Stimulated activated CD4-positive, alpha-beta T cell treated with anti-CD3 and anti-CD28 coated beads, Interleukin-2, amount 100 ng/mL, for 48 hours (primary cell): ENCODE measurements around the gene DYNAP.

ENCODE experiments used
- DNase-seq, 2 donors: peaks; one replicate each; pipeline ENCODE4 v3.0.0-alpha.2; 2020

The DYNAP gene

GRCh38 chr18:54590945-54591344, at the start of gene DYNAP:
Gene DYNAP, plus strand, starts transcription at chr18:54591245. Its CDS starts 38 bp downstream, at chr18:54591283.
- no peak for DNase-seq

GRCh38 chr18:54551590-54551989, 39.5 kb upstream of the DYNAP start:
- DNase-seq = no peak

- DNase-seq = no peak
Observed at GRCh38 chr18:54555286-54555685, 35.8 kb upstream of the DYNAP start.

- DNase-seq = no peak
Observed at GRCh38 chr18:54555996-54556395, 35.0 kb upstream of the DYNAP start.

GRCh38 chr18:54557958-54558357, 33.1 kb upstream of the DYNAP start:
- no peak for DNase-seq

- peak in 1 of 2 donors; percentile 4 for DNase-seq
Observed at GRCh38 chr18:54558609-54559585, 32.1 kb upstream of the DYNAP start.

GRCh38 chr18:54561706-54562267, 29.3 kb upstream of the DYNAP start:
- DNase-seq = no peak

GRCh38 chr18:54580202-54580729, 10.8 kb upstream of the DYNAP start:
- DNase-seq = no peak

GRCh38 chr18:54584065-54584464, 7.0 kb upstream of the DYNAP start:
- DNase-seq = no peak

- DNase-seq = no peak
Observed at GRCh38 chr18:54585743-54586142, 5.3 kb upstream of the DYNAP start.

GRCh38 chr18:54604211-54604610, 13.2 kb downstream of the DYNAP start:
- DNase-seq = no peak

- DNase-seq = no peak
Observed at GRCh38 chr18:54606835-54607212, 15.8 kb downstream of the DYNAP start.

GRCh38 chr18:54607213-54608027, 16.4 kb downstream of the DYNAP start:
- no peak for DNase-seq

- DNase-seq = no peak
Observed at GRCh38 chr18:54608028-54608642, 17.1 kb downstream of the DYNAP start.

- no peak for DNase-seq
Observed at GRCh38 chr18:54611816-54612215, 20.8 kb downstream of the DYNAP start.

GRCh38 chr18:54612237-54612636, 21.2 kb downstream of the DYNAP start:
- DNase-seq = no peak

- DNase-seq = no peak
Observed at GRCh38 chr18:54613174-54613573, 22.1 kb downstream of the DYNAP start.

- DNase-seq = no peak
Observed at GRCh38 chr18:54616220-54616848, 25.3 kb downstream of the DYNAP start.

- DNase-seq = no peak
Observed at GRCh38 chr18:54622084-54622483, 31.0 kb downstream of the DYNAP start.

GRCh38 chr18:54626779-54627178, 35.7 kb downstream of the DYNAP start:
- DNase-seq = no peak

- no peak for DNase-seq
Observed at GRCh38 chr18:54630963-54631362, 39.9 kb downstream of the DYNAP start.

GRCh38 chr18:54636217-54636616, 45.2 kb downstream of the DYNAP start:
- no peak for DNase-seq
